Lung (tissue), 16 donors: ENCODE measurements around the gene DMXL2. TPM values are rescaled to one million over a fixed set of nuclear protein-coding genes. Genes with fewer than 3 reads are reported as not detected.

Experiments used
- ATAC-seq: fragments of 200-7000 bp; cut with Tn5 transposase; one replicate; pipeline ENCODE4 v1.9.1; 2020; ENCODE audit warnings: moderate number of reproducible peaks; ENCODE audit not compliant: insufficient read depth, low FRiP score
- DNase-seq, 3 donors: peaks; one replicate each; pipeline ENCODE4 v3.0.0-alpha.2; 2013 to 2017
- H3K27ac ChIP-seq, 2 donors: one replicate each; pipeline ENCODE4 v1.5.1; 2013; ENCODE audit warnings: mild to moderate bottlenecking in 2 of 2, moderate library complexity in 2 of 2, control low read depth in 1 of 2, inconsistent platforms in 1 of 2, low read depth in 1 of 2, low read length in 1 of 2
- H3K27me3 ChIP-seq, 3 donors: one replicate each; pipeline ENCODE4 v1.5.1; 2013; ENCODE audit warnings: low read length in 2 of 3; ENCODE audit not compliant: control insufficient read depth in 3 of 3, insufficient read depth in 3 of 3
- H3K36me3 ChIP-seq, 4 donors: one replicate each; pipeline ENCODE4 v1.5.1; 2013; ENCODE audit warnings: low read length in 4 of 4, mild to moderate bottlenecking in 1 of 4, moderate library complexity in 1 of 4; ENCODE audit not compliant: control insufficient read depth in 4 of 4, insufficient read depth in 4 of 4
- H3K4me1 ChIP-seq, 5 donors: one replicate each; pipeline ENCODE4 v1.5.1; 2013; ENCODE audit warnings: low read length in 5 of 5, mild to moderate bottlenecking in 2 of 5, moderate library complexity in 1 of 5; ENCODE audit not compliant: control insufficient read depth in 5 of 5, insufficient read depth in 5 of 5
- H3K4me3 ChIP-seq: one replicate; pipeline ENCODE4 v1.5.1; 2013; ENCODE audit warnings: mild to moderate bottlenecking, control low read depth, moderate library complexity
- H3K9ac ChIP-seq, 2 donors: one replicate each; pipeline ENCODE4 v1.5.1; 2013; ENCODE audit warnings: low read length in 2 of 2, control low read depth in 1 of 2; ENCODE audit not compliant: insufficient read depth in 1 of 2
- H3K9me3 ChIP-seq, 4 donors: one replicate each; pipeline ENCODE4 v1.5.1; 2013; ENCODE audit warnings: low read length in 3 of 4, mild to moderate bottlenecking in 1 of 4, moderate library complexity in 1 of 4; ENCODE audit not compliant: control insufficient read depth in 4 of 4, insufficient read depth in 3 of 4
- CTCF ChIP-seq: IDR thresholded peaks from 2 replicates; pipeline ENCODE4 v1.5.1; 2012; ENCODE audit warnings: mild to moderate bottlenecking; ENCODE audit errors: control extremely low read depth, extremely low read depth
- WGBS, 2 donors: extraction: QIAGEN DNeasy Blood & Tissue Kit; methylation state at CpG; one replicate each; pipeline ENCODE4 v1.1.7; 2013; 5-methylcytosine and 5-hydroxymethylcytosine counted together
- long read RNA-seq, 5 donors: transcript quantifications; one replicate each; lab custom pipeline, GENCODE V29; 2026
- polyA plus RNA-seq, 2 donors: library from polyadenylated mRNA; stranded (reverse); fragments of 200-250 nt; gene quantifications; one replicate each; pipeline ENCODE4 v1.2.1, GENCODE V29; 2013
- total RNA-seq, 2 donors: library from RNA; depleted of rRNA in 1 of 2; stranded (reverse); fragments of >200 nt in 1 of 2; gene quantifications; one replicate each; pipeline ENCODE4 v1.2.1, GENCODE V29; 2014 to 2021
- donor health status: control.
- donor health status: control.
- donor health status: Bipolar disorder and iron deficiency.
- donor health status: healthy.
- donor health status: DM: yes; HTN: yes; CAD: no.

DMXL2 gene
- total RNA-seq, result 100 to 1,000 TPM in 1 of 2 donors, 10 to 100 TPM in 1; 49.4 to 105 TPM
- polyA plus RNA-seq, result 100 to 1,000 TPM in 1 of 2 donors, 10 to 100 TPM in 1; 40.9 to 101 TPM
- long read RNA-seq, donor 1, partial matches to known transcripts, result 0 of 1 reads
- long read RNA-seq, donor 1, other reads (novel, unspliced or antisense), result 0 of 1 reads
- long read RNA-seq, donor 2, partial matches to known transcripts, result 0 of 2 reads
- long read RNA-seq, donor 2, other reads (novel, unspliced or antisense), result 0 of 2 reads
- long read RNA-seq, donor 3, partial matches to known transcripts, result 0 of 1 reads
- long read RNA-seq, donor 3, other reads (novel, unspliced or antisense), result 0 of 1 reads
- long read RNA-seq, donor 4, partial matches to known transcripts, result 8 of 9 reads
- long read RNA-seq, donor 4, other reads (novel, unspliced or antisense), result 0 of 9 reads
- long read RNA-seq, donor 5, partial matches to known transcripts, result 0 of 2 reads
- long read RNA-seq, donor 5, other reads (novel, unspliced or antisense), result 0 of 2 reads

DNA sequence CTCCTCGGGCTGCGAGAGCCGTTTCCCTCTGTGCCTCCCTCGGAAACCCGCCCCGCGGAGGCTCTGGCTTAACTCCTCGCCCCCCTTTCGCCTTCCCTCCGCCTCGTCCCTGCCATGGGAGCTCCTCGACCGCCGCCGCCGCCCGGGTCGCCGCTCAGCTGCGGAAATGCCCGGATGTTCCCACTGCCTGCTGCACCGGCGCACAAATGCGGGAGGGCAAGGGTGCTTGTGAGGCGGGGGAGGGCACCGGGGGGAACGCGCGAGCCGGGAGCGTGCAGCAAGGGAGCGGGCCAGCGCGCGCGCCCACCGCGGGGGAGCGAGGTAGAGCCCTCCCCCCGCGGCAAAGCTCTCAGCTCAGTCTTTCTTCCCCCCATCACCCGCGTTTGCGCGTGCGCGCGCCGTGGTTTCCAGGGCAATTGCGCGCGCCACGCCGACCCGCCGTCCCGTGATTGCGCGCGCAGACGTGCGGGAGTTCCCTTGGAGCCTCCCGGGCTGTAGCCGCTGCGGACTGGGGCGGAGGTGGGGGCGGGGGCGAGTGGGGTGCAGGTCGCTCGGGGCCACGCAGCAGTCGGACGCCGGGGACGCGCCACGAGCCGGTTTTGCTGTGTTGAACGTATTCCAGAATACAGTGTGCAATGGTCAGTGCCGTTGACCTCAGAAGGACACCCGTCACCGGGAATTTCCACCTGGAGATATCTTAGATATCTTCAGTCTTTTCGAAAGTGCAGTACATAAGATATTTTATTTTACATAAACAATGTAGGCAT lies at the start of gene DMXL2:
Gene DMXL2 (minus strand): TSS at position 168 of the 767 bp plus-strand sequence. CDS start 226 bp downstream, outside the sequence.
- Histone ChIP-seq H3K27me3 (no peaks in the 10 kb centered on the region), H3K36me3 (no peaks in the 10 kb centered on the region), H3K27ac (peak within 1 kb of the TSS; percentile 53 to 98), H3K9me3 (no peaks in the 10 kb centered on the region), H3K9ac (peak within 1 kb of the TSS; percentile 53 to 78), H3K4me3 (peak within 1 kb of the TSS; percentile 84), H3K4me1 (peaks cover 0 to 22% (median 3%) of the 10 kb centered on the region in 5 donors)
- TF ChIP-seq CTCF, result no peak
- 0% methylated on average over 65 to 83 of the region's 83 CpGs for WGBS, 2 donors
- peak; percentile 92 to 95 (median 93) for DNase-seq
- ATAC-seq, result peak; percentile 80

- Histone ChIP-seq H3K9ac (no peak overlapping the region), H3K4me3 (no peak overlapping the region), H3K27ac (no peak overlapping the region), H3K36me3 (no peaks in the 10 kb centered on the region), H3K27me3 (peaks cover 0 to 7% (median 0%) of the 10 kb centered on the region in 3 donors), H3K4me1 (no peaks in the 10 kb centered on the region), H3K9me3 (no peaks in the 10 kb centered on the region)
- no peak for TF ChIP-seq CTCF
- no peak for DNase-seq
- 38 to 45% methylated on average over 9 of the region's 9 CpGs for WGBS, 2 donors
- no peak for ATAC-seq
Observed at GRCh38 chr15:51672155-51672687, 49.6 kb upstream of the DMXL2 start.

- DNase-seq, result no peak
- 82 to 87% methylated on average over 2 of the region's 2 CpGs for WGBS, 2 donors
- H3K9ac ChIP-seq, result no peak overlapping the region
Observed at GRCh38 chr15:51669381-51669780, 46.8 kb upstream of the DMXL2 start.

More at GRCh38 chr15:51669381-51669780, 46.8 kb upstream of the DMXL2 start:
- H3K27ac ChIP-seq, result no peak overlapping the region
- no peak for TF ChIP-seq CTCF
- no peak for ATAC-seq
- no peak overlapping the region for H3K4me3 ChIP-seq
- no peaks in the 10 kb centered on the region for H3K4me1 ChIP-seq
- no peaks in the 10 kb centered on the region for H3K9me3 ChIP-seq
- peaks cover 0 to 7% (median 0%) of the 10 kb centered on the region in 3 donors for H3K27me3 ChIP-seq
- H3K36me3 ChIP-seq, result no peaks in the 10 kb centered on the region
